GM19395 (cell line): ENCODE measurements around the gene CZIB.

Experiments
- ATAC-seq: cut with Tn5 transposase; IDR thresholded peaks from one replicate; pipeline ENCODE4 v1.9.1; 2021; ENCODE audit warnings: mild to moderate bottlenecking, moderate library complexity; ENCODE audit not compliant: unreplicated experiment

The CZIB gene

GRCh38 chr1:53220171-53220961 is at the start of gene CZIB:
Gene CZIB, minus strand, starts transcription at chr1:53220634. Its CDS starts 59 bp downstream, at chr1:53220575.
- ATAC-seq = peak; percentile 95

GRCh38 chr1:53270107-53270506 is 49.7 kb upstream of the CZIB start:
- ATAC-seq = no peak

DNA sequence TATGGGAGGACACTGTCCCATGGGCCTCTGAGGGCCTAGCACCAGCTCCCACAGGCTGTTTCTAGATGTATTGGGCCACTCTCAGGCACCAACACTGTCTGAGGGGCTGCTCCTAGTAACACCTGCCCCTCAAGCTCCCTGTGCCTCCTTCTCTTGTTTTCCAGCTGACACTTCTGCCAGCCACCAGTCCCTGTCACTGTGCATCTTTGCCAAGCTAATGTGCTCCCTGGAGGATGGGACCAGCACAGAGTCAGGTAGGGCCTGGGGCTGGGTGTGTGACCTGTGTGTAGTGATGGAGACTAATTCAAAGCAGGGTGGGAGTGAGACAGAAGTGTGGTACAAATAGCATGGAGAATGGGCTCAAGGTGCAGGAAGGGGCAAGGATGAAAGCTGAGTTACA is 47.3 kb upstream of the CZIB start:
- ATAC-seq = no peak

- no peak for ATAC-seq
Observed at GRCh38 chr1:53266038-53266437, 45.6 kb upstream of the CZIB start.

DNA sequence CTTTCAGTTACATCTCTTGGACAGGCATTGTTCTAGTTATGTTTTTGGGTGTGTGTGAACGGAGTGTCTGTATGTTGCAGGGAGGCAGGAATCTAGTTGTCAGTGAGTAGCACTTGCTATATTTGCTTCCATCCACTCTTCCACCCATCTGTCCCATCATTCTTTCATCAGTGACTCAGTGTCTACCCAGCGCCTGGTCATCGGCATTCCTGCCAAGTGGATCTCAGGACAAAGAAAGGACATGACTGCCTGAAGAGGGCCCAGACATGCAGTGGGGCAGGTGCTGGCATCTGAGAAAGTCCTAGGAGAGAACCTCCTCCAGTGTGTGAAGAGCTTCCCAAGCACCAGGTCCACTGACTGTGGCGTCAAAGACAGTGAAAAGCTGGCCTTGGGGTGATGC is 45.1 kb upstream of the CZIB start:
- no peak for ATAC-seq

DNA sequence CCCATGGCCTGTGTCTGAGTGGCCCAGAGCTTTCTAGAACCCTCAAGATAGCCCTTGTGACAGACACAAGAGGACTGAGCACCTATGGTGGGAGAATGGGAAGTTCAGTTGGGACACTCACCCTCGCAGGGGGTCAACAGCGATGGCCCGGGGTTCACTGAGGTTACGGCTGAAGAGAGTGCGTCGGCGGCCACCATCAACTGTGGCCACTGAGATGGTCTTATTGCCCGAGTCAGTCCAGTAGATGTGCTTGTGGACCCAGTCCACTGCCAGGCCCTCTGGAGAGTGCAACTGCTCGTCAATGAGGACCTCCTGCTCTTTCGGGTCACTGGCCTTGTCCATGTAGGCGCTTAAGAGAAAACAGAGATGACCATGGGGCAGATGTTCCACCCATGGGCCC is 43.6 kb upstream of the CZIB start:
- ATAC-seq = no peak

DNA sequence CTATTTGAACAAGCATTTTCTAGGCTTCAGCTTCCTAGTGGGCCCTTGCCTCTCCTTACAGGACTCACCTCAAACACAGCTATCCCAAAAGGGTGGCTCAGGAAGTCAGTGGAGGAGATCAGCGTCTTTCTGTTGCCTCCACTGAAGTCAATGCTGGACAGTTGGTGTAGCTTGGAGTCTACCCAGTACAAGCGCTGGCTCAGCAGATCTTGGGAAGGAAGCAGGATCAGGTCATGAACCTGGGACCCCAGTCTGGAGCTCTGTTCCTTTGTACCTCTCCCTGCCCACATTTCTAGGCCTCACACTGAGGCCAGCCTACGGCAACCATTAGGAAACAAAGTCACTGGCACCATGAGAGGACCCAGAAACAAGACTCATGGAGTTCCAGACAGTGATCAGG is 41.6 kb upstream of the CZIB start:
- no peak for ATAC-seq

DNA sequence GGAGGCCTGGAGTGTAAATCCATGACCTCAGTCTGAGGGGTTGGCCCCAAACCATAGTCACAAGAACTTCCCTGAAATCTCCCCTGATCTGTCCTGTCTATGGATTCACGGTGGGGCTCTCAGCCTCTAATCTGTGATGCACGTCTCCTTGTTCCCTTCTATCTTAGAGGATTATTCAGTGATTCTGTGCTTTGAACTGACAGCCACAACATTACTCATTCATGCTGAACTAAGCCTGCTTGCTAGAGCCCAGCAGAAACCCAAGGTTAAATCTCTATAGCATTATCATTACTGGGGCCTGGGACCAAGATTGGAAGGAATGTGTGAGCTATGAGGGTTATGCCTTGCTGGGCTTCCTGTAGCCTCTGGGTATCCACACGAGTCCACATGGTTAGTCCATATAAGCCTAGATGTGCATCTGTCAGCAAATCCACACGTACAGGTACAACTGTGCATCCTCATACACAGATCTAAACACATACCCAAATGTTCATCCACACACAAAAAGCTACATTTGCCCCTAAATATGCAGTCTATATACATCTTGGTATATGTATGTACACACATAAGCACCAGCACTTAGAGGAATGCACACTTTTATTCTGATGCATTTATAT is 40.3 kb upstream of the CZIB start:
- no peak for ATAC-seq

GRCh38 chr1:53259932-53260331 is 39.5 kb upstream of the CZIB start:
- ATAC-seq = peak; percentile 90

- ATAC-seq = no peak
Observed at GRCh38 chr1:53258216-53258615, 37.8 kb upstream of the CZIB start.

GRCh38 chr1:53257454-53258081 is 37.1 kb upstream of the CZIB start:
- no peak for ATAC-seq

GRCh38 chr1:53256511-53257453 is 36.3 kb upstream of the CZIB start:
- no peak for ATAC-seq

- no peak for ATAC-seq
Observed at GRCh38 chr1:53255031-53255430, 34.6 kb upstream of the CZIB start.

GRCh38 chr1:53254011-53254640 is 33.7 kb upstream of the CZIB start:
- no peak for ATAC-seq

DNA sequence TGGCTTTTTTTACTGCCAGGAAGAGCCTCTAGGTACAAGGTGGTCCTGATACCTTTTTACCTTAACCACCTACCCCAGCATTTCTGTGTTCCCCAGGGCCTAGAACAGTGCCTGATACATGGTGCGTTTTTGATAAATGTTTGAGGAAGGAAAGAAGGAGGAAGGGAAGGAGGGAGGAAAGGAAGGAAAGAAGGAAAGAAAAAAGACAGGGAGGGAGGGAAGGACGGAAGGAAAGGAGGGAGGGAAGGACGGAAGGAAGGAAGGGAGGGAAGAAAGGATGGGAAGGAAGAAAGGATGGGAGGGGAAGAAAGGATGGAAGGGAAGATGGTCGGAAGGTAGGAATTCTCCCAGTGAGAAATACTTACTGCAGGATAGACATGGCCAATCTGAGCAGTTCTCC is 29.9 kb upstream of the CZIB start:
- ATAC-seq = no peak

GRCh38 chr1:53249706-53250105 is 29.3 kb upstream of the CZIB start:
- no peak for ATAC-seq

DNA sequence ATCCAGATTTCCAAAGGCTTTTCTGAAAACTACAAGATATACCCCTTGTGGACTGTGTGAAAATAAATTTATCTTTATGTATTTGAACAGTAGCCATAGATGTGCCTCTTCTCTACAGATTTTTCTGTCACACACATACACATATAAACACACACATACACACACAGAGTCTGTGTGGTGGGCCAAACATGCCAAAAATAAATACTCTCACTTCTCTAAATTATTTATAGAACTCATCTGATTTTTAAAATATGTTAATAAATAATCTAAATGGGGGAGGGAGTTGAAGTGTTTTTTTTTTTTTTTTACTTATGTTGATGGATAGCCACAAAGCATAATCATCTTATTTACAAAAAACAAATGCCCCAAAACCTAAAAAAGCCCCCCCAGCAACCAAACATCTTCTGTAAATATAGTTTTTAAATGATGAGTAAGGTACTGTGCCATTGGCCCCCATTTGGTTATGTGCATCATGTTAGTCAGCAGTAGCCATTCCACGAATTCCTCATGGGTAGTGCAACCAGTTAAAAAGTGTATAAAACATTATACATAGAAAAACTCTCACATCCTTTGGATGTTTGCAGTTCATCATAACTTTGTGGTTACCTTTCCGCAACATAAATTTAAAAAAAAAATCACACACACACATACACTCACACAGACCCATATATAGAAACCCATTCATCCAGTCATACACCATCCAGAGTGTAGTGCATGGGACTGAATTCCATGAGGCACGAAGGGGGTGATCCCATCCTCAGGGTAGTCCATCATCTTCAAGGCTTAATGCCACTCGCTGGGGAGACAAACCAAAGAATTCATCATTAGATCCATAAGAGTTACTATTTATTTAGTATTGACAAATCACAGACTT is 26.1 kb upstream of the CZIB start:
- ATAC-seq = no peak

GRCh38 chr1:53244141-53244540 is 23.7 kb upstream of the CZIB start:
- no peak for ATAC-seq

- no peak for ATAC-seq
Observed at GRCh38 chr1:53242381-53242780, 21.9 kb upstream of the CZIB start.

GRCh38 chr1:53241828-53242227 is 21.4 kb upstream of the CZIB start:
- no peak for ATAC-seq
